Measurements from ENCODE around the gene ADRM1.

ADRM1 gene

GRCh38 chr20:62336775-62337557, 34.2 kb downstream of the ADRM1 start:
- DNase-seq (ENCODE audit: low read depth in 1 of 2, low spot score in 1 of 2) = no peak

GRCh38 chr20:62337558-62338293, 34.9 kb downstream of the ADRM1 start:
- DNase-seq (ENCODE audit: low read depth in 1 of 2, low spot score in 1 of 2) = no peak

GRCh38 chr20:62338294-62338620, 35.5 kb downstream of the ADRM1 start:
- no peak for DNase-seq (ENCODE audit: low read depth in 1 of 2, low spot score in 1 of 2)

- no peak for DNase-seq (ENCODE audit: low read depth in 1 of 2, low spot score in 1 of 2)
These were observed 36.9 kb downstream of the ADRM1 start for GRCh38 chr20:62339647-62340062.

- no peak for DNase-seq (ENCODE audit: low read depth in 1 of 2, low spot score in 1 of 2)
These were observed 40.1 kb downstream of the ADRM1 start for GRCh38 chr20:62342910-62343309.

- DNase-seq (ENCODE audit: low read depth in 1 of 2, low spot score in 1 of 2) = no peak
These were observed 41.3 kb downstream of the ADRM1 start for GRCh38 chr20:62344092-62344491.

- DNase-seq (ENCODE audit: low read depth in 1 of 2, low spot score in 1 of 2) = no peak
These were observed 42.0 kb downstream of the ADRM1 start for GRCh38 chr20:62344782-62345181.

GRCh38 chr20:62345681-62346370, 43.0 kb downstream of the ADRM1 start:
- DNase-seq (ENCODE audit: low read depth in 1 of 2, low spot score in 1 of 2) = no peak

GRCh38 chr20:62346398-62347150, 43.8 kb downstream of the ADRM1 start:
- no peak for DNase-seq (ENCODE audit: low read depth in 1 of 2, low spot score in 1 of 2)

GRCh38 chr20:62347151-62347404, 44.3 kb downstream of the ADRM1 start:
- DNase-seq (ENCODE audit: low read depth in 1 of 2, low spot score in 1 of 2) = no peak

- no peak for DNase-seq (ENCODE audit: low read depth in 1 of 2, low spot score in 1 of 2)
These were observed 44.6 kb downstream of the ADRM1 start for GRCh38 chr20:62347445-62347844.

- no peak for DNase-seq (ENCODE audit: low read depth in 1 of 2, low spot score in 1 of 2)
These were observed 45.8 kb downstream of the ADRM1 start for GRCh38 chr20:62348604-62349003.

GRCh38 chr20:62349556-62350097, 46.8 kb downstream of the ADRM1 start:
- DNase-seq (ENCODE audit: low read depth in 1 of 2, low spot score in 1 of 2) = no peak

- DNase-seq (ENCODE audit: low read depth in 1 of 2, low spot score in 1 of 2) = no peak
These were observed 47.4 kb downstream of the ADRM1 start for GRCh38 chr20:62350098-62350628.

- no peak for DNase-seq (ENCODE audit: low read depth in 1 of 2, low spot score in 1 of 2)
These were observed 48.0 kb downstream of the ADRM1 start for GRCh38 chr20:62350629-62351422.

GRCh38 chr20:62351469-62352401, 48.9 kb downstream of the ADRM1 start:
- DNase-seq (ENCODE audit: low read depth in 1 of 2, low spot score in 1 of 2) = no peak

- DNase-seq (ENCODE audit: low read depth in 1 of 2, low spot score in 1 of 2) = no peak
These were observed 49.8 kb downstream of the ADRM1 start for GRCh38 chr20:62352402-62353288.

Data from stimulated activated CD4-positive, alpha-beta T cell treated with anti-CD3 and anti-CD28 coated beads, Interleukin-15, amount 100 ng/mL, for 1 hour (primary cell).